ENCODE measurements around the gene UTS2B.

Gene UTS2B

DNA sequence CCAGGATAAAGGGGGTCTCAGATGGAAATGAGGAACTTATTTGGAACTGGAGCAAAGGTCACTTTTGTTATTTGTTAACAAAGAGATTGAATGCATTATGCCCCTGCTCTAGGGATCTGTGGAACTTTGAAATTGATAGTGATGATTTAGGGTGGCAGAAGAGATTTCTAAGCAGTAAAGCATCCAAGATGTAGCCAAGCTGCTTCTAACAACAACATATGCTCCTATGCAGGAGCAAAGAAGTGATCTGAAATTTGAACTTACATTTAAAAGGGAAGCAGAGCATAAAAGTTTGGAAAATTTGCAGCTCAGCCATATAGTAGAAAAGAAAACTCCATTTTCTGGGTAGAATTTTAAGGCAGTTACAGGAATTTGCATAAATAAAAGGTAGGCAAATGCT lies 31.5 kb downstream of the UTS2B start:
- no peaks in the 10 kb centered on the region for H3K9me3 ChIP-seq (ENCODE audit: insufficient read depth, low read depth, low read length)
- no peaks in the 10 kb centered on the region for H3K79me2 ChIP-seq (ENCODE audit: insufficient read depth, low read length)
- no peaks in the 10 kb centered on the region for H3K27me3 ChIP-seq (ENCODE audit: insufficient read depth, low read length, poor library complexity, severe bottlenecking)
- H3K9me2 ChIP-seq (replicated peaks; ENCODE audit: low read depth, low read length) = no peaks in the 10 kb centered on the region
- H4K20me1 ChIP-seq (ENCODE audit: insufficient read depth, low read length, poor library complexity, severe bottlenecking) = no peaks in the 10 kb centered on the region
- no peak overlapping the region for H2AFZ ChIP-seq (ENCODE audit: low read length)
- TF ChIP-seq CTCF (conservative IDR thresholded peaks at IDR 0.05; ENCODE audit: low read length) = no peak
- TF ChIP-seq EZH2phosphoT487 (IDR thresholded peaks at IDR 0.05; ENCODE audit: borderline replicate concordance) = no peak
- H3K9ac ChIP-seq (ENCODE audit: low read depth, low read length, poor library complexity, severe bottlenecking) = no peak overlapping the region
- no peaks in the 10 kb centered on the region for H3F3A ChIP-seq (ENCODE audit: low read depth)
- no peak overlapping the region for H3K4me2 ChIP-seq (ENCODE audit: low read depth, low read length, poor library complexity, severe bottlenecking)
- H3K36me3 ChIP-seq (ENCODE audit: insufficient read depth, low read length) = no peaks in the 10 kb centered on the region
- no peak overlapping the region for H3K4me3 ChIP-seq (ENCODE audit: low read length, poor library complexity, severe bottlenecking)
- no peaks in the 10 kb centered on the region for H3K4me1 ChIP-seq (ENCODE audit: insufficient read depth, low read length, poor library complexity, severe bottlenecking)

GRCh38 chr3:191296041-191296541 lies 34.2 kb downstream of the UTS2B start:
- Histone ChIP-seq H3K4me3 (ENCODE audit: low read length, poor library complexity, severe bottlenecking) (no peak overlapping the region), H3K9ac (ENCODE audit: low read depth, low read length, poor library complexity, severe bottlenecking) (no peak overlapping the region), H3K9me2 (replicated peaks; ENCODE audit: low read depth, low read length) (no peaks in the 10 kb centered on the region), H3F3A (ENCODE audit: low read depth) (no peaks in the 10 kb centered on the region), H3K79me2 (ENCODE audit: insufficient read depth, low read length) (no peaks in the 10 kb centered on the region), H3K4me1 (ENCODE audit: insufficient read depth, low read length, poor library complexity, severe bottlenecking) (no peaks in the 10 kb centered on the region), H3K36me3 (ENCODE audit: insufficient read depth, low read length) (no peaks in the 10 kb centered on the region), H3K9me3 (ENCODE audit: insufficient read depth, low read depth, low read length) (no peaks in the 10 kb centered on the region), H2AFZ (ENCODE audit: low read length) (no peak overlapping the region), H3K4me2 (ENCODE audit: low read depth, low read length, poor library complexity, severe bottlenecking) (no peak overlapping the region), H3K27me3 (ENCODE audit: insufficient read depth, low read length, poor library complexity, severe bottlenecking) (no peaks in the 10 kb centered on the region), H4K20me1 (ENCODE audit: insufficient read depth, low read length, poor library complexity, severe bottlenecking) (no peaks in the 10 kb centered on the region)
- TF ChIP-seq CTCF (conservative IDR thresholded peaks at IDR 0.05; ENCODE audit: low read length) (no peak), EZH2phosphoT487 (IDR thresholded peaks at IDR 0.05; ENCODE audit: borderline replicate concordance) (no peak)

DNA sequence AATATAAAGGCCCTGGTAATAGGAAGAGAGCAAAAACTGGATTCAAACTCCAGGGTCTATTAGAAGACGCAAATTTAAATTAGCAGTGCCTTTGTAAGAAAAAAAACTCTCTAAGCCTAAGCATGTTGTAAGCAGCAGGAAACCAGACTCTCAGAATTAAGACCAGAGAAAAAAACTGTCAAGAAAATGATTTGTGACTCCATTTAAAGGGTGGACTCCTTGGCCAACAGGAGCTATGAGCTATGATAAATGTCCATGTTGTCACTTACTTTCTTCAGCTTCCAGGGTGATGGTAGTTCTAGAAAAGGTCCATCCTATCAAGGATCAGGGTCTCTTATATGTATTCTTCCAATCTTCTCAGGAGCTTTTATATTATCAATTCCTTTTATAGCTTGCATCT lies 36.0 kb downstream of the UTS2B start:
- no peaks in the 10 kb centered on the region for H3K4me1 ChIP-seq (ENCODE audit: insufficient read depth, low read length, poor library complexity, severe bottlenecking)
- no peaks in the 10 kb centered on the region for H3K27me3 ChIP-seq (ENCODE audit: insufficient read depth, low read length, poor library complexity, severe bottlenecking)
- H3K9me2 ChIP-seq (replicated peaks; ENCODE audit: low read depth, low read length) = no peaks in the 10 kb centered on the region
- H3K4me3 ChIP-seq (ENCODE audit: low read length, poor library complexity, severe bottlenecking) = no peak overlapping the region
- no peak overlapping the region for H3K4me2 ChIP-seq (ENCODE audit: low read depth, low read length, poor library complexity, severe bottlenecking)
- no peak overlapping the region for H3K9ac ChIP-seq (ENCODE audit: low read depth, low read length, poor library complexity, severe bottlenecking)
- H3K79me2 ChIP-seq (ENCODE audit: insufficient read depth, low read length) = no peaks in the 10 kb centered on the region
- H3K36me3 ChIP-seq (ENCODE audit: insufficient read depth, low read length) = no peaks in the 10 kb centered on the region
- no peaks in the 10 kb centered on the region for H3F3A ChIP-seq (ENCODE audit: low read depth)
- H4K20me1 ChIP-seq (ENCODE audit: insufficient read depth, low read length, poor library complexity, severe bottlenecking) = no peaks in the 10 kb centered on the region
- no peaks in the 10 kb centered on the region for H3K9me3 ChIP-seq (ENCODE audit: insufficient read depth, low read depth, low read length)
- H2AFZ ChIP-seq (ENCODE audit: low read length) = no peak overlapping the region
- TF ChIP-seq EZH2phosphoT487 (IDR thresholded peaks at IDR 0.05; ENCODE audit: borderline replicate concordance) (no peak), CTCF (conservative IDR thresholded peaks at IDR 0.05; ENCODE audit: low read length) (no peak)

Measured in Loucy (cell line).